ENCODE results near the gene DCAF16. TPM values are rescaled to one million over a fixed set of nuclear protein-coding genes. Genes with fewer than 3 reads are reported as not detected.

The DCAF16 gene
- total and polyA plus RNA-seq, 8 donors = 2.9 to 49.8 (median 10.4) TPM

DNA sequence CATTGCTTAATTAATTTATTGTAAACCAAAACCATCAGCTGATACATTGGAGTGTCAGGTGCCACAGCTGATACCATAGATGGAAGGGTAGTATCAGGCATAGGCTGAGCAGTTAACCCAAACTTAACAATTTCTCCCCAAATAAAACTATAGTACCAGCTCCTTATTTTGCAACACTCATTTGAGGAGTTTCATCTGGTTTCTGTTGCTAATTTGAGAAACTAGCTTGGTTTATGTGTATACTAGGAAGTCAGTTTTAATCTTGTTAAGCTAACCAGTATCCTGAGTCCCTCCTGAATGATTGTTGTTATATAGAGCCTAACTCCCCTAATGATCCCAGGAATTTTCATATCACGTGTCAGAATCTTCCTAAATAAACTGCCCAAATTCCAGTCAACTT is 12.7 kb downstream of the DCAF16 start:
- TF ChIP-seq POLR2A (IDR thresholded peaks at IDR 0.05) (no peak), POLR2AphosphoS5 (IDR thresholded peaks at IDR 0.05) (no peak), EP300 (IDR thresholded peaks at IDR 0.05) (no peak)
- TF ChIP-seq, protein P1, sequence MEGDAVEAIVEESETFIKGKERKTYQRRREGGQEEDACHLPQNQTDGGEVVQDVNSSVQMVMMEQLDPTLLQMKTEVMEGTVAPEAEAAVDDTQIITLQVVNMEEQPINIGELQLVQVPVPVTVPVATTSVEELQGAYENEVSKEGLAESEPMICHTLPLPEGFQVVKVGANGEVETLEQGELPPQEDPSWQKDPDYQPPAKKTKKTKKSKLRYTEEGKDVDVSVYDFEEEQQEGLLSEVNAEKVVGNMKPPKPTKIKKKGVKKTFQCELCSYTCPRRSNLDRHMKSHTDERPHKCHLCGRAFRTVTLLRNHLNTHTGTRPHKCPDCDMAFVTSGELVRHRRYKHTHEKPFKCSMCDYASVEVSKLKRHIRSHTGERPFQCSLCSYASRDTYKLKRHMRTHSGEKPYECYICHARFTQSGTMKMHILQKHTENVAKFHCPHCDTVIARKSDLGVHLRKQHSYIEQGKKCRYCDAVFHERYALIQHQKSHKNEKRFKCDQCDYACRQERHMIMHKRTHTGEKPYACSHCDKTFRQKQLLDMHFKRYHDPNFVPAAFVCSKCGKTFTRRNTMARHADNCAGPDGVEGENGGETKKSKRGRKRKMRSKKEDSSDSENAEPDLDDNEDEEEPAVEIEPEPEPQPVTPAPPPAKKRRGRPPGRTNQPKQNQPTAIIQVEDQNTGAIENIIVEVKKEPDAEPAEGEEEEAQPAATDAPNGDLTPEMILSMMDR (IDR thresholded peaks at IDR 0.05) = no peak
- H3K36me3 ChIP-seq = peaks cover 5 to 64% (median 50%) of the 10 kb centered on the region in 4 donors

DNA sequence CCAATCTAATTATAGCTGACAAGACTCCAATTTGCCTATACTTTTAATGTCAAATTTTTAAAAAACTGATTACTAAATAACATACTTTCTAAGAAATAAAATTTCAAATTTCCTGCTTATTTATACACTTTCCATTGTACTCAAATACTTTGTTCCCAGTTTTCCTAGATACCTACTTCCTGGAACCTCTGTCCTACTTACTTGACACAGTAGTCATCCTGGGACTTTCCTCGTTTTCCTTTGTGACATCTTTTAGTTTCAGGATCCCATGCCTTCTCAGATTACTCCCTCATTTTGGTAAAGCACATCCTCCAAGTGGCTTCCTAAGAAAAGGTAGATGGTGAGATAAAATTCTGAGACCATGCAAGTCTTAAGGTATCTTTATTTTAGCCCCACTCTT is 15.8 kb downstream of the DCAF16 start:
- DNase-seq = no peak
- Histone ChIP-seq H3K9me3 (no peaks in the 10 kb centered on the region), H3K4me3 (no peak overlapping the region), H3K27ac (no peak overlapping the region), H3K36me3 (peaks cover 0 to 42% (median 27%) of the 10 kb centered on the region in 4 donors), H3K27me3 (no peaks in the 10 kb centered on the region), H3K4me1 (no peaks in the 10 kb centered on the region)
- WGBS, 5 donors = 42 to 67% (median 55%) methylated on average over 1 of the region's 1 CpG
- intact Hi-C loops (cut with DNase I; ENCODE audit: low total_unique reads) = no loop called here
- TF ChIP-seq, protein P1 (IDR thresholded peaks at IDR 0.05) = no peak
- TF ChIP-seq POLR2AphosphoS5 (IDR thresholded peaks at IDR 0.05) = no peak
- TF ChIP-seq EP300 (IDR thresholded peaks at IDR 0.05) = no peak
- TF ChIP-seq POLR2A (IDR thresholded peaks at IDR 0.05) = no peak

More for the DNA sequence above, 12.7 kb downstream of the DCAF16 start:
- 88 to 96% (median 94%) methylated on average over 1 of the region's 1 CpG for WGBS, 5 donors
- Histone ChIP-seq H3K27me3 (no peaks in the 10 kb centered on the region), H3K27ac (no peak overlapping the region), H3K9me3 (no peaks in the 10 kb centered on the region), H3K4me1 (no peaks in the 10 kb centered on the region), H3K4me3 (no peak overlapping the region)
- DNase-seq = no peak
- intact Hi-C loops (cut with DNase I; ENCODE audit: low total_unique reads) = no loop called here

DNA sequence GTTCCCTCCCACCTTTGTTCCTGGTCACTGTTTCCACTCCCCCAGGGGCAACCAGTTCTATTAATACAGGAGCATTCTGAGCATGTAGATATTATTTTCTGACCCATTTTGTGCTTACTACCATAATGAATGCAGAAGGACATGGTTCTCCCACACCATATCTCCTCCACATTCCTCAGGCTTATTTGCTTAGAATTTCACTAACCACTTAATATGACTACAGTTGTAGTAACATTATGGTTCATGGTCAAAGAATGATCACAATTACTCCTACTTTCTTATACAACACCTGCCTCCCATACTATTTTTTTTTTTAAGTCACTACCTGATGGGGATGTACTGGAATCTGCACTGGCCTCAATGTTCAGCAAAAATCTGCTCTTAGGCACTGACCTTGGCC is 21.6 kb downstream of the DCAF16 start:
- DNase-seq = no peak
- Histone ChIP-seq H3K9me3 (no peaks in the 10 kb centered on the region), H3K36me3 (peaks cover 0 to 14% (median 8%) of the 10 kb centered on the region in 4 donors), H3K27ac (no peak overlapping the region), H3K4me3 (no peak overlapping the region), H3K27me3 (no peaks in the 10 kb centered on the region), H3K4me1 (no peaks in the 10 kb centered on the region)
- intact Hi-C loops (cut with DNase I; ENCODE audit: low total_unique reads) = no loop called here
- TF ChIP-seq EP300 (IDR thresholded peaks at IDR 0.05) = no peak
- no peak for TF ChIP-seq POLR2A (IDR thresholded peaks at IDR 0.05)
- TF ChIP-seq POLR2AphosphoS5 (IDR thresholded peaks at IDR 0.05) = no peak
- TF ChIP-seq, protein P1 (IDR thresholded peaks at IDR 0.05) = no peak

DNA sequence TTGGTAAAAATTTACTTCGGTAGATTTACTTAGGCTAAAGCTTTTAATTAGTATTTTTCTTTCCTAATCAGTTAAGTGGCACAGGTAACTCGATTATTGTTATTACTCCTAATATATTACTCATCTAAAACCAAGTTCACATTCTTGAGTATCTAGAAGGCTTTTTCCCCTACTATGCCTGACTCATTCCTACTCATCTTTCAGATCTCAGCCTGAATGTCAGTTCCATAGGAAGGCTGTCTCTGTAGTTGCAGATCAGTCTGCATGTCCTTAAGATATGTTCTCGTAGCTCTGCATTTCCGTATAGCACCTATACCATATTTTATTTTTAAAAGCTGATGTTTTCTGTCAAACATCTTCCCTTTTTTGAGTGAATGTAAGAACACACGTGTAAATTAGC is 23.2 kb downstream of the DCAF16 start:
- H3K4me3 ChIP-seq = no peak overlapping the region
- H3K27ac ChIP-seq = no peak overlapping the region
- 81 to 88% (median 86%) methylated on average over 5 of the region's 5 CpGs for WGBS, 5 donors
- H3K27me3 ChIP-seq = peaks cover 0 to 3% (median 0%) of the 10 kb centered on the region in 3 donors
- H3K9me3 ChIP-seq = no peaks in the 10 kb centered on the region
- intact Hi-C loops (cut with DNase I; ENCODE audit: low total_unique reads) = no loop called here
- peaks cover 0 to 7% (median 2%) of the 10 kb centered on the region in 4 donors for H3K36me3 ChIP-seq
- no peak for TF ChIP-seq EP300 (IDR thresholded peaks at IDR 0.05)
- no peak for DNase-seq
- peaks cover 0 to under 1% (median 0%) of the 10 kb centered on the region in 4 donors for H3K4me1 ChIP-seq

DNA sequence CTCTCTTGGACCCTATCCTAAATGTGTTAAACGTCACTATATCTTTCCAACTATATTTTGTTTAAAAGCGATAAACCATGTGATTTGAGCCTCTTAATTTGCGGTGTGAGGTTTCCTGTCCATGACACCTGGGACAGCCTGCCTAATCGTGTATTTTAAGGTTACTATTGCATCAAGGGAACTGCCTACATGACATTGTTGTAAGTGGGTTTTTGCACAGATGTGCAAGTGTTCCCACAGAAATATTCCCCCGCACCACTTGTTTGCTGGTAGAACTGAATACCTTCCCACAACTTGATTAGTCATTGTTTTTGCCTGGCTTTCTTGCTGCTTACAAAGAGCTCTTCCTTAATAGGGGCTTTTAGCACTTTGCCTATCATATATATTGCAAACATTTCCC is 24.0 kb downstream of the DCAF16 start:
- 54 to 74% (median 63%) methylated on average over 5 of the region's 5 CpGs for WGBS, 5 donors
- peaks cover 1 to 8% (median 7%) of the 10 kb centered on the region in 4 donors for H3K4me1 ChIP-seq
- intact Hi-C loops (cut with DNase I; ENCODE audit: low total_unique reads) = no loop called here
- no peak overlapping the region for H3K4me3 ChIP-seq
- no peak for DNase-seq
- no peaks in the 10 kb centered on the region for H3K9me3 ChIP-seq
- TF ChIP-seq POLR2A (IDR thresholded peaks at IDR 0.05) (no peak), EP300 (IDR thresholded peaks at IDR 0.05) (no peak), POLR2AphosphoS5 (IDR thresholded peaks at IDR 0.05) (no peak)
- TF ChIP-seq, protein P1 (IDR thresholded peaks at IDR 0.05) = no peak
- no peak overlapping the region for H3K27ac ChIP-seq
- peaks cover 0 to 10% (median 5%) of the 10 kb centered on the region in 3 donors for H3K27me3 ChIP-seq
- peaks cover 0 to 5% (median 2%) of the 10 kb centered on the region in 4 donors for H3K36me3 ChIP-seq

All from stomach (tissue), 9 donors.